ENCODE results near the gene PLEKHB2. TPM values are rescaled to one million over a fixed set of nuclear protein-coding genes. Genes with fewer than 3 reads are reported as not detected.

PLEKHB2 gene
- total and polyA plus RNA-seq, 10 of the 15 experiments (the other 5 are each of a cell fraction or from before 2014, with no cell fraction given) = 12.3 to 55.6 (median 26.2) TPM

DNA sequence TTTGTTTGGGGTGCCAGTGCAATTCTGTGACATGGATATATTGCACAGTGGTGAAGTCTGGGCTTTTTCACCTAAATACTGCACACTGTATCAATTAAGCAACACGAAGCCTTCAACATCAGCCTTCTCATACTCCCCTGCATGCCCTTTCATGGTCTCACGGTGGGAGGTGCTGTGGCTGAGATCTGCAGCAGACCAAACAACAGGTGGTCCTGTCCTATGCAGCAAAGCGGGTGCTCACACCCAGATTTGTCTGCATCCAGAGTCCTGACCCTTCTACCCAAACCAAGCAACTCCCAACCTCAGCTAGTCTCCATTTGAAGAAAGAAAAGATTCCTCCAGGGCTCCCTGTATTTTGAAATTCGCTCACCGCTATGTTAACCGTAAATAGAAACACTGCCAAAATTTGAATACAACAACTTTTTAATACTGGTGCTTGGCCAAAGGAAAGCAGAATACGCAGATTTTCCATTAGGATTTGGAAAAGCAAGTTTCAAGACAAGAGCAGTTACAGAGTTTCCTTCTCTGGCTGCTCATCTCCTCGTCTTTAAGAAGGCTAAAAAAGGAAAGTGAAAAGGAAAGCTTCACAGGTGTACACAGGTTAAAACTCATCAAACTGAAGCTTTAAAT is 46.8 kb upstream of the PLEKHB2 start:
- FAIRE-seq (no peak), DNase-seq (ENCODE audit: low read depth, low spot score) (no peak), ATAC-seq (no peak)
- Histone ChIP-seq H2AFZ (ENCODE audit: control insufficient read depth, low read depth, low read length) (no peak overlapping the region), H3K4me2 (ENCODE audit: control insufficient read depth, insufficient read depth) (no peak overlapping the region), H4K20me1 (ENCODE audit: control insufficient read depth, insufficient read depth) (peaks cover 9% of the 10 kb centered on the region; the same call in 1 of the 2 replicates), H3K4me1 (ENCODE audit: control insufficient read depth, insufficient read depth, low read length) (no peaks in the 10 kb centered on the region), H3K27ac (ENCODE audit: control insufficient read depth, insufficient read depth) (no peak overlapping the region), H3K9ac (ENCODE audit: control insufficient read depth, insufficient read depth, low read length) (no peak overlapping the region), H3K79me2 (ENCODE audit: control insufficient read depth, insufficient read depth, low read length) (peaks cover 9% of the 10 kb centered on the region), H3K36me3 (ENCODE audit: control insufficient read depth in 2 of 2, insufficient read depth in 2 of 2, low read length in 1 of 2) (peaks cover 17 to 32% of the 10 kb centered on the region in 2 experiments; a peak in 3 of 4 replicates), H3K4me3 (no peak overlapping the region), H3K9me3 (replicated peaks; ENCODE audit: control insufficient read depth, insufficient read depth, low read length) (no peaks in the 10 kb centered on the region), H3K27me3 (replicated peaks in 1 of 2; ENCODE audit: control insufficient read depth in 2 of 2, insufficient read depth in 2 of 2, low read length in 1 of 2) (no peaks in the 10 kb centered on the region)
- 86% methylated on average over 8 of the region's 8 CpGs for WGBS (ENCODE audit: insufficient coverage, insufficient replicate concordance, low lambda C conversion rate, missing lambda C conversion rate)
- CTCF ChIA-PET = interaction anchor here (0.9 kb wide), 1 partner anchor 8 kb away, joined by 3 read pairs; no protein-coding TSS in a partner anchor
- RAD21 ChIA-PET (ENCODE audit: unreplicated experiment) = no interaction called here
- in situ Hi-C loops (cut with MboI) (no loop called here), intact Hi-C loops (cut with micrococcal nuclease; ENCODE audit: unreplicated experiment) (no loop called here)
- SMC1A ChIA-PET (ENCODE audit: uncharacterized antibody, unreplicated experiment) = no interaction called here
- TF ChIP-seq POLR2AphosphoS5 (IDR thresholded peaks at IDR 0.05; ENCODE audit: low read length) (no peak), SREBF1 (IDR thresholded peaks at IDR 0.05; ENCODE audit: low read length) (no peak), YY1 (IDR thresholded peaks at IDR 0.05; ENCODE audit: low read depth, low read length) (no peak), PBX3 (IDR thresholded peaks at IDR 0.05; ENCODE audit: insufficient replicate concordance, low read depth, low read length) (no peak), MTA3 (IDR thresholded peaks at IDR 0.05; ENCODE audit: borderline replicate concordance, low read length) (no peak)
- TSS peak; percentile 26 for BruUV-seq (replicated peaks)
- POLR2A ChIA-PET = no interaction called here

- Histone ChIP-seq H3K27me3 (replicated peaks in 1 of 2; ENCODE audit: control insufficient read depth in 2 of 2, insufficient read depth in 2 of 2, low read length in 1 of 2) (no peaks in the 10 kb centered on the region), H3K9me3 (replicated peaks; ENCODE audit: control insufficient read depth, insufficient read depth, low read length) (no peaks in the 10 kb centered on the region), H3K4me2 (ENCODE audit: control insufficient read depth, insufficient read depth) (no peak overlapping the region), H3K9ac (ENCODE audit: control insufficient read depth, insufficient read depth, low read length) (no peak overlapping the region), H3K79me2 (ENCODE audit: control insufficient read depth, insufficient read depth, low read length) (peaks cover 10% of the 10 kb centered on the region), H3K4me3 (no peak overlapping the region), H4K20me1 (ENCODE audit: control insufficient read depth, insufficient read depth) (peaks cover 9% of the 10 kb centered on the region; the same call in 1 of the 2 replicates), H3K36me3 (ENCODE audit: control insufficient read depth in 2 of 2, insufficient read depth in 2 of 2, low read length in 1 of 2) (peaks cover 19 to 33% of the 10 kb centered on the region in 2 experiments; a peak in 3 of 4 replicates), H3K4me1 (ENCODE audit: control insufficient read depth, insufficient read depth, low read length) (no peaks in the 10 kb centered on the region), H3K27ac (ENCODE audit: control insufficient read depth, insufficient read depth) (no peak overlapping the region), H2AFZ (ENCODE audit: control insufficient read depth, low read depth, low read length) (no peak overlapping the region)
- CTCF ChIA-PET = interaction anchor here (1.1 kb wide), 1 partner anchor 11 kb away, joined by 4 read pairs; no protein-coding TSS in a partner anchor
- TF ChIP-seq YBX1 (IDR thresholded peaks at IDR 0.05) = no peak
- RAD21 ChIA-PET (ENCODE audit: unreplicated experiment) = no interaction called here
- POLR2A ChIA-PET = no interaction called here
- WGBS (ENCODE audit: insufficient coverage, insufficient replicate concordance, low lambda C conversion rate, missing lambda C conversion rate) = 85% methylated on average over 4 of the region's 4 CpGs
- DNase-seq (ENCODE audit: low read depth, low spot score) = no peak
- intact Hi-C loops (cut with micrococcal nuclease; ENCODE audit: unreplicated experiment) (no loop called here), in situ Hi-C loops (cut with MboI) (no loop called here)
- no TSS peak for BruUV-seq (replicated peaks)
- ATAC-seq = no peak
- SMC1A ChIA-PET (ENCODE audit: uncharacterized antibody, unreplicated experiment) = no interaction called here
- FAIRE-seq = no peak
These were observed 46.2 kb upstream of the PLEKHB2 start for GRCh38 chr2:131058920-131059319.

All from GM12878 (cell line).